SKM-1 (cell line): ENCODE data around the gene NELFA.
"Not testable (repeated sequence)": the region's sequence is repeated elsewhere in the genome, so short reads cannot be mapped to it uniquely, and the experiment has no call there.

ENCODE experiments used
- DNase-seq: peaks from one replicate; lab custom pipeline; 2025; ENCODE audit not compliant: unreplicated experiment; lab: John Stamatoyannopoulos, UW

Gene NELFA

GRCh38 chr4:2040391-2041238 is 31.8 kb upstream of the NELFA start:
- DNase-seq = no peak

DNA sequence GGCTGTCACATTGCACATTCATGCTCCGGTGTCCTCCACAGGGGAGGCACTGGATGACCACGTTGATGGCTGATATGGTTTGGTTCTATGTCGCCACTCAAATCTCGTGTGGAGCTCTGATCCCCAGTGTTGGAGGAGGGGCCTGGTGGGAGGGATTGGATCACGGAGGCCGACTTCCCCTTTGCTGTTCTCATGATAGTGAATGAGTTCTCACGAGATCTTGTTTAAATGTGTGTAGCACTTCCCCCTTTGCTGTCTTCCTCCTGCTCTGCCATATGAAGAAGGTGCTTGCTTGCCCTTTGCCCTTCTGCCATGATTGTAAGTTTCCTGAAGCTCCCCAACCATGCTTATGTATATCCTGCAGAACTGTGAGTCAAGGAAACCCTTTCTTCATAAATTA is 28.1 kb upstream of the NELFA start:
- no peak for DNase-seq

GRCh38 chr4:2036327-2036726 is 27.6 kb upstream of the NELFA start:
- DNase-seq = no peak

- not testable (repeated sequence) for DNase-seq
These were observed 22.4 kb upstream of the NELFA start for GRCh38 chr4:2031161-2031560.

- not testable (repeated sequence) for DNase-seq
These were observed 18.3 kb upstream of the NELFA start for GRCh38 chr4:2027120-2027519.

DNA sequence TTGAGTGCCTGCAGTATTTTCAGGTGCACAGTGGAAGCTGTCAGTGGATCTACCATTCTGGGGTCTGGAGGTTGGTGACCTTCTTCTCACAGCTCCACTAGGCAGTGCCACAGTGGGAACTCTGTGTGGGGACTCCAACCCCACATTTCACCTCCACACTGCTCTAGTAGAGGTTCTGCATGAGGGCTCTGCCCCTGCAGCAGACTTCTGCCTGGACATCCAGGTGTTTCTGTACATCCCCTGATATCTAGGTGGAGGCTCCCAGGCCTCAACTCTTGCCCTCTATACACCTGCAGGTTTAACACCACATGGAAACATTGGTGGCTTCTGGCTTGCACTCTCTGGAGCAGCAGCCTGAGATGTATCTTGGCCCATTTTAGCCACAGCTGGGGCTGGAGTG is 17.0 kb upstream of the NELFA start:
- DNase-seq = no peak

GRCh38 chr4:2024683-2025082 is 15.9 kb upstream of the NELFA start:
- DNase-seq = no peak

GRCh38 chr4:2021358-2022018 is 12.7 kb upstream of the NELFA start:
- not testable (repeated sequence) for DNase-seq

DNA sequence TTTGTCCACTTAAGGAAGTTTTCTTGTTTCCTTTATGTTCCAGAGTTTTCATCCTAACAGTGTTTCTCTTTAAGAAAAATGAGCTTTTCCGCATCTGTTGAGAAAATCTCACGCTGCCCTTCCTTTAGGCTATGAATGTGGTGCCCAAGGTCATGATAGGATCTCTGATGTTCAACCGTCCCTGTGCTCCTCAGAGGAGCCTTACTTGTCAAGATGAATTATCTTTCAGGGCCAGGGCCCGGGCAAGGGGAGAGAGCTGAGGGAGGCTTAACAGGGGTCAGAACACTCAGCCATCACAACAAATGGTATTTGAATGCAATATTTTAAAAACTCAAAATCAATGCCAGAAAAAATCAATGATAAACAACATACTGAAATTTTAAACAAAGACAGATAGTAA is 6.2 kb upstream of the NELFA start:
- DNase-seq = no peak

DNA sequence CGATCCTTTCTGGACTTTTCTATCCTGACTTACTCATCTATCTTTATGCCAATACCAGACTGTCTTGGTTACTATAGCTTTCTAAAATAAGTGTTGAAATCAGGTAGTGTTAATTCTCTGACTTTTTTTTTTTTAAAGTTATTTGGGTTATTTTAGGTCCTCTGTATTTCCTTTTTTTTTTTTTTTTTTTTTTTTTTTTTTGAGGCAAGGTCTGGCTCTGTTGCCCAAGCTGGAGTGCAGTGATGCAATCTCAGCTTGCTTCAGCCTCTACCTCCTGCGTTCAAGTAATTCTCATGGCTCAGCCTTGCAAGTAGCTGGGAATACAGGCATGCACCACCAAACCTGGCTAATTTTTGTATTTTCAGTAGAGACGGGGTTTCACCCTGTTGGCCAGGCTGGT is 2.8 kb upstream of the NELFA start:
- peak; percentile 34 for DNase-seq

DNA sequence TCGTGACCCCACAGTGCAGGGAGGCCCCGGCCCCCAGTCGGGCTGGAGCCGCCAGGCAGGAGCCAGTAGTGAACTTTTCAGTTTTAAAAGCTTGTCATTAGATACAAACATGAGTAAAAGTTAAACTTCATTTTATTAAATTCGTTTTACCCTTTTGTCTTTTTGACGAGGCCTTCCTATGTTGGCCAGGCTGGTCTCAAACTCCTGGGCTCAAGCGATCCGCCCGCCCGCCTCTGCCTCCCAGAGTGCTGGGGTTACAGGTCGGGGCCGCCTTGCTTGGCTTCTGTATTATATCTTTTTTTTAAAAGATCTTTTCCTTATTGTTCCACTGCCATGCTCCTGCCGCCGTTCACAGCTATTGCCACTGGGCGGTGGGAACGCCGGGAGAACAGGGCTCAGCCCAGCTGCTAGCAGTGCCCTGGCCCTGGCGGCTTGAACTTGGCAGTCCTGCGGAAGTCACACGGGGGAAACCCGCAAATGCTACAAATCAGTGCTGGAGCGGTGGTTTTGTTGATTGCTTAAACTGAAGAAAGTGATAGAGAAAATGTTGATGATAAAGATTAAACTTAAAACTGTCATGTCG is 968 bp upstream of the NELFA start:
- peak; percentile 84 for DNase-seq

GRCh38 chr4:2008671-2008920 is 178 bp downstream of the NELFA start:
- no peak for DNase-seq

- no peak for DNase-seq
These were observed 737 bp downstream of the NELFA start for GRCh38 chr4:2007804-2008670.

DNA sequence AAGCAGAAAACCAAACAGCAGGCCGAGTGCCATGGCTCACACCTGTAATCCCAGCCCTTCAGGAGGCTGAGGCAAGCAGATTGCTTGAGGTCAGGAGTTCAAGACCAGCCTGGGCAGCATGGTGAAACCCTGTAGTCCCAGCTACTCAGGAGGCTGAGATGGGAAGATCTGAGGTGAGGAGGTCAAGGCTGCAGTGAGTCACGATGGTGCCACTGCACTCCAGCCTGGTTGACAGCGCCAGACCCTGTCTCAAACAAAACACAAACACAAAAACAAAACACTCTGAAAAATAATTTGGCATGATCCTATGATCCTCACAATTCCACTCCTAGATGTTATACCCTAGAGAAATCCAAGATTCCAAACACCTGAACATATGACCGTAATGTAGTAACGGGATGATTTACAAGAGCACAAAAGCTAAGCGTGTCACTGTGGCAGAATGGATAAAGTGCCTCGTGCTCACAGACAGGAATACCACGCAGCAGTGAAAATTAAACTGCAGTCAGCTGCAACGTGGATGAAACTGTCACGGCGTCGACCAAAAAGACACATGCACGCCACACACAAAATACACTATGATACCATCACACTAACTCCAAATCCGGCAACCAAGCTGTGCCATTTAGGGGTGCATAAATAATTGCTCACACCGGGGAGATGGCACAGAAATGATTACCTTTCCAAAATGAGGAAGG is 1.7 kb downstream of the NELFA start:
- no peak for DNase-seq

DNA sequence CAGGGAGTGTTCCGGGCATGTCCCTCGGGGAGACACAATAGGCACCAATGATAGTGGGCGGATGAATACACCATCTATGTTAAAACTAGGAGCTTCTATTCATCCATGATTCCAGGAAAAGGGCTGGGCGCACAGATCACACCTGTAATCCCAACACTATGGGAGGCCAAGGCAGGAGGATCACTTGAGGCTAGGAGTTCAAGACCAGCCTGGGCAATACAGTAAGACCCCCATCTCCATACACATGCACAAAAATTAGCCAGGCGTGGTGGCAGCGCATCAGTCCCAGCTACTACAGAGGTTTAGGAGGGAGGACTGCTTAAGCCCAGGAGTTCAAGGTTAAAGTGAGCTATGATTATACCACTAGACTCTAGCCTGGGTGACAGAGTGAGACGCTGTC is 2.4 kb downstream of the NELFA start:
- no peak for DNase-seq

GRCh38 chr4:2003361-2003760 is 5.4 kb downstream of the NELFA start:
- not testable (repeated sequence) for DNase-seq

DNA sequence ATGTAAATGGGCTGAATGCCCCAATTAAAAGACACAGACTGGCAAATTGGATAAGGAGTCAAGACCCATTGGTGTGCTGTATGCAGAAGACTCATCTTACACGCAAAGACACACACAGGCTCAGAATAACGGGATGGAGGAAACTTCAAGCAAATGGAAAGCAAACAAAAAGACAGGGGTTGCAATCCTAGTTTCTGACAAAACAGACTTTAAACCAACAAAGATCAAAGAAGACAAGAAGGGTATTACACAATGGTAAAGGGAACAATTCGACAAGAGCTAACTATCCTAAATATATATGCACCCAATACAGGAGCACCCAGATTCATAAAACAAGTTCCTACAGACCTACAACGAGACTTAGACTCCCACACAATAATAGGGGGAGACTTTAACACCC is 9.5 kb downstream of the NELFA start:
- not testable (repeated sequence) for DNase-seq

DNA sequence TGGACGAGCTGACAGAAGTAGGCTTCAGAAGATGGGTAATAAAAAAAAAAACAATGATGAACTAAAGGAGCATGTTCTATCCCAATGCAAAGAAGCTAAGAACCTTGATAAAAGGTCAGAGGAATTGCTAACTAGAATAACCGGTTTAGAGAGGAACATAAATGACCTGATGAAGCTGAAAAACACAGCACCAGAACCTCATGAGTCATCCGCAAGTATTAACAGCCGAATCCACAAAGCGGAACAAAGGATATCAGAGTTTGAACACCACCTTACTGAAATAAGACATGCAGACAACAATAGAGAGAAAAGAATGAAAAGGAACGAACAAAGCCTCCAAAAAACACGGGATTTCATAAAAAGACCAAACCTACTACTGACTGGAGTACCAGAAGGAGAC is 10.5 kb downstream of the NELFA start:
- no peak for DNase-seq

DNA sequence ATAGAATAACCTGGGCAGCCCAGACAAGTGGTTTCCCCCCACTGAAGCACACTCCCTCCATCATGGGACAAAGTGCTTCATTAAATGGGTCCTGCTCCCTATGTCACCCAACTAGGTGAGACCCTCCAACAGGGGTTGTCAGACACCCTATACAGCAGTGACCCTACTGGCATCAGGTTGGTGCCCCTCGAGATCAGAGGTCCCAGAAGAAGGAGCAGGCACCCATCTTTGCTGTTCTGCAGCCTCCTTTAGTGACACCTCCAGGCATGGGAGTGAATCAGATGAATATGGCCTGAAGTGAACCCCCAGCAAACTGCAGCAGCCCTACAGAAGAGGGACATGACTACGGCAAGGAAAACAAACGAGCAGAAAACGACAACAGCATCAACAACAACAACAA is 11.1 kb downstream of the NELFA start:
- no peak for DNase-seq

GRCh38 chr4:1996866-1997611 is 11.7 kb downstream of the NELFA start:
- DNase-seq = no peak
